ENCODE measurements around the gene ELF3.
"Not testable (repeated sequence)": the region's sequence is repeated elsewhere in the genome, so short reads cannot be mapped to it uniquely, and the experiment has no call there.

Gene ELF3

DNA sequence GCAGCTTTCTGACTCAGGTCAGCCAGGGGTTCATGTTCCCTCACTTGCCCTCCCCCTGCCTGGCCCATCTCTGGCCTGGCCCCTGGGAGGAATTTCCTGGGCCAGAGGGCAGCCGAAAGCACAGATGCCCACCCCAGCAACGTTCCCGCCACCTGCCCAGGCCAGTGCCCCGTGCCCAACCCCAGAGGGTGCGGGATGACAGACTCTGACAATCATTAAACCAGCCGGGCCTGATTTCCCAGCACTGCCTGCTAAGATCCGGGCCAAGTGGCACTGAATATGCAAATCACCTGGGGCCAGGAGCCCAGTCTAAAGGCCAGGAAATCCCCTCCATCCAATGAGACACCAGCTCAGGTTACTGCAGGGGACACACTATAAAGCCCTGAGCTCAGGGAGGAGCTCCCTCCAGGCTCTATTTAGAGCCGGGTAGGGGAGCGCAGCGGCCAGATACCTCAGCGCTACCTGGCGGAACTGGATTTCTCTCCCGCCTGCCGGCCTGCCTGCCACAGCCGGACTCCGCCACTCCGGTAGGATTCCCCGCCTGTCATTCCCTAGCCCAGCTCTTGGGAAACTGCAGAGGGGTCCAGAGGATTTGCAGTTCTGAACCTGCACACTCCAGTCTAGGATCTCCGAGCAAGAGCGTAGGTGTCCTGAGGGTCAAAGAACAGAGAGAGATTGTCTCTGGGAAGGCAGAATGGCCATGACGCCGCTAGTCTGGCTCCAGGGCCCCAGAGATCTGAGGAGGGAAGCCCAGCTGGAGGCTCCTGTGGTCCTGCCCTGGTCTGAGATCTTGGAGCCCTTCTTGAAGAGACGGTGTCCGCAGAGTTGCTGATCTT, at the start of gene ELF3:
TSS of gene ELF3 (plus strand) at position 408 of the 836 bp plus-strand sequence. CDS start 550 bp downstream, outside the sequence.
- H3K4me3 ChIP-seq (ENCODE audit: low read depth, low read length) = peak within 1 kb of the TSS; percentile 82
- H3K9ac ChIP-seq (ENCODE audit: low read depth, low read length) = peak within 1 kb of the TSS; percentile 70
- H3K36me3 ChIP-seq (ENCODE audit: control insufficient read depth, insufficient read depth, low read length) = peaks cover 37% of the 10 kb centered on the region
- H3K9me3 ChIP-seq (ENCODE audit: control insufficient read depth, insufficient read depth, low read length) = no peaks in the 10 kb centered on the region
- no peaks in the 10 kb centered on the region for H3K27me3 ChIP-seq (ENCODE audit: control insufficient read depth, insufficient read depth, low read length)
- peaks cover 39% of the 10 kb centered on the region for H3K4me1 ChIP-seq (ENCODE audit: control insufficient read depth, insufficient read depth, low read length)

DNA sequence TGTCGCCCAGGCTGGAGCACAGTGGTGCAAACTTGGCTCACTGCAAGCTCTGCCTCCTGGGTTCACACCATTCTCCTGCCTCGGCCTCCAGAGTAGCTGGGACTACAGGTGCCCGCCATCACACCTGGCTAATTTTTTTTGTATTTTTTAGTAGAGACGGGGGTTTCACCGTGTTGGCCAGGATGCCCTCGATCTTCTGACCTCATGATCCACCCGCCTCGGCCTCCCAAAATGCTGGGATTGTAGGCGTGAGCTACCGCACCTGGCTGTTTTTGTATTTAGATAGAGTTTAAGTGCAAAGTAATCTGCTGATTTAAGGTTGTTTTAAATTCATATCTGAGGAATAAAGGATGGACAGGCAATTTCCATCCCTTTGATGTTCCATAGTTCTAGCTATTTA, 48.0 kb upstream of the ELF3 start:
- H3K27me3 ChIP-seq (ENCODE audit: control insufficient read depth, insufficient read depth, low read length); H3K4me3 ChIP-seq (ENCODE audit: low read depth, low read length); H3K9me3 ChIP-seq (ENCODE audit: control insufficient read depth, insufficient read depth, low read length); H3K4me1 ChIP-seq (ENCODE audit: control insufficient read depth, insufficient read depth, low read length); H3K9ac ChIP-seq (ENCODE audit: low read depth, low read length): not testable (repeated sequence)
- H3K36me3 ChIP-seq (ENCODE audit: control insufficient read depth, insufficient read depth, low read length) = peaks cover 49% of the 10 kb centered on the region

DNA sequence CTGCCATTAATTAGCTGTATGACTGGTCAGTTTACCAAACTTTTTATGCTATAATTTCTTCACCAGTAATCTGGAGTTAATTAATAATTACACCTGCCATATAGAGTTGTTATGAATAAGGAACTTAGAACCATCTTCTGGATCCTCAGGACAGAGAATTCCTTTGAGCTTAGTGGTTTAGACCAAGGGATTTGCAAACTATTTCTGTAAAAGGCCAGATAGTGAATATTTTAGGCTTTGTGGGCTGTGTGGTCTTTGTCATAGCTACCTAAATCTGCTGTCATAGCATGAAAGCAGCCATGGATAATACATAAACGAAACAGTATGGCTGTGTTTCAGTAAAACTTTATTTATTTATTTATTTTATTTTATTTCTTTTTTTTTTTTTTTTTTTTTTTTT, 46.1 kb upstream of the ELF3 start:
- no peaks in the 10 kb centered on the region for H3K27me3 ChIP-seq (ENCODE audit: control insufficient read depth, insufficient read depth, low read length)
- no peaks in the 10 kb centered on the region for H3K9me3 ChIP-seq (ENCODE audit: control insufficient read depth, insufficient read depth, low read length)
- peaks cover 43% of the 10 kb centered on the region for H3K36me3 ChIP-seq (ENCODE audit: control insufficient read depth, insufficient read depth, low read length)

DNA sequence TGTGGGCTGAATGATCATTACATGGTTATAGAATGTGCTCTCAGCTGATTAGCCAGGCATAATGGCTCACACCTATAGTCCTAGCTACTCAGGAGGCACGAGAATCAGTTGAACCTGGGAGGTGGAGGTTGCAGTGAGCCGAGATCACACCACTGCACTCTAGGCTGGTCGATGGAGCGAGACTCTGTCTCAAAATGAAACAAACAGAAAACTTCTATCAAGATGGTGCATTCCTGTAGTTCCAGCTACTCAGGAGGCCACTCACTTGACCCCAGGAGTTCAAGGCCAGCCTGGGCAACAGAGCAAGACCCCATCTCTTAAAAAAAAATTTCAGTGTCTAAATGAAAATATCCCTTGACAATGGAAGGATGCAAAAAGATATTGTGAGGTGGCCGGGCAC, 44.2 kb upstream of the ELF3 start:
- Histone ChIP-seq H3K4me1 (ENCODE audit: control insufficient read depth, insufficient read depth, low read length) (no peaks in the 10 kb centered on the region), H3K36me3 (ENCODE audit: control insufficient read depth, insufficient read depth, low read length) (peaks cover 46% of the 10 kb centered on the region), H3K4me3 (ENCODE audit: low read depth, low read length) (no peak overlapping the region), H3K9ac (ENCODE audit: low read depth, low read length) (no peak overlapping the region), H3K9me3 (ENCODE audit: control insufficient read depth, insufficient read depth, low read length) (no peaks in the 10 kb centered on the region), H3K27me3 (ENCODE audit: control insufficient read depth, insufficient read depth, low read length) (no peaks in the 10 kb centered on the region)

More for the DNA sequence above, 46.1 kb upstream of the ELF3 start:
- Histone ChIP-seq H3K9ac (ENCODE audit: low read depth, low read length) (no peak overlapping the region), H3K4me3 (ENCODE audit: low read depth, low read length) (no peak overlapping the region), H3K4me1 (ENCODE audit: control insufficient read depth, insufficient read depth, low read length) (no peaks in the 10 kb centered on the region)

DNA sequence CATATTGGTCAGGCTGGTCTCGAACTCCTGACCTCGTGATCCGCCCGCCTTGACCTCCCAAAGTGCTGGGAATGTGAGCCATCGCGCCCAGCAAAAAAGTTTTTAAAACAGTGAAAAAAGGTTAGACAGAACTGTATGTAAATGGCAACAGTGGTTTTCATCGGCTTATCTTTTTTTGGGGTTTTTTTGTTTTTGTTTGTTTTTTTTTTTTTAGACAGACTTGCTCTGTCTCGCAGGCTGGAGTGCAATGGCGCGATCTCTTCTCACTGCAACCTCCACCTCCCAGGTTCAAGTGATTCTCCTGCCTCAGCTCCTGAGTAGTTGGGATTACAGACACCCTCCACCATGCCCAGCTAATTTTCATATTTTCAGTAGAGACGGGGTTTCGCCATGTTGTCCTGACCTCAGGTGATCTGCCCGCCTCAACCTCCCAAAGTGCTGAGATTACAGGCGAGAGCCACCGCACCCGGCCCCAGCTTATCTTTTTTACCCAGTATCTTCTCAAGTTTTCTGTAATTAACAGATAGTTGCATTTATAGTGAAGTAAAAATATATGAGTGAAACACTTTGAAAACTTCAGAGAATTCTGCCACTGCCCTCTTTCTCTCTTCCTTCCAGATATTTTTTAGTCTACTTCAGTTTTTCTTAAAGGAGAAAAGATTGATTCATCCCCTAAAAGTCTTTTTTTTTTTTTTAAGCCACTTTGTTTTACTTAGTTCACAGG, 42.0 kb upstream of the ELF3 start:
- H3K4me3 ChIP-seq (ENCODE audit: low read depth, low read length) = no peak overlapping the region
- H3K9me3 ChIP-seq (ENCODE audit: control insufficient read depth, insufficient read depth, low read length) = no peaks in the 10 kb centered on the region
- no peaks in the 10 kb centered on the region for H3K4me1 ChIP-seq (ENCODE audit: control insufficient read depth, insufficient read depth, low read length)
- no peaks in the 10 kb centered on the region for H3K27me3 ChIP-seq (ENCODE audit: control insufficient read depth, insufficient read depth, low read length)
- H3K9ac ChIP-seq (ENCODE audit: low read depth, low read length) = no peak overlapping the region
- peaks cover 31% of the 10 kb centered on the region for H3K36me3 ChIP-seq (ENCODE audit: control insufficient read depth, insufficient read depth, low read length)

DNA sequence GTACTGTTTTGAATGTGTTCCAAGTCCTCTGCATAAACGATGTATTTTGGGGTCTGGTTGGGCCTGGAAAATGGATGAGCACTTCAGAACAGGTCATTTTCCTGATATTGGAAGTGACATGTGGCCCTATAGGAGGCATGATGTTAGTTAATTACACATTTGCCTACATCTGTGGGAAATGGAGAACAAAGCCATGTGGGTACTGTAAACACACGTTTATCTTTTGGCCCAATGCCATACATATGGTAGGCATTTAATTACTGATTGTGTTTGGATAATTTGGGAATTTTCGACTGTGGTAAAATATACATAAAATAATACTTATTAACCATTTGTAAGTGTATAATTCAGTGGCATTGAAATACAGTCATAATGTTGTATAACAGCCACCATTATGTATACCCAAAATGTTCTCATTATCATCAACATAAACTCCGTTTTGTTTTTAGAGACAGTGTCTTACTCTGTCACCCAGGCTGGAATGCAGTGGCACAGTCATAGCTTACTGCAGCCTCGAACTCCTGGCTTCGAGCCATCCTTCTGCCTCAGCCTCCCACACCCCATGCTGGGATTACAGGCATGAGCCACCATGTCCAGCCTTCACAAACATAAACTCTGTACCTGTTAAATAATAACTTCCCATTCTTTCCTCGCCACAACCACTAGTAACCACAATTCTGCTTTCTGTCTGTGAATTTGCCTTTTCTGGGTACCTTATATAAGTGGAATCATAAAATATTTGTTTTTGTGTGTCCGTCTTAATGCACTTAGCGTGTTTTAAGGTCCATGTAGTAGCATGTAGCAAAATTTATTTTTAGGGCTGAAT, 39.8 kb upstream of the ELF3 start:
- no peaks in the 10 kb centered on the region for H3K9me3 ChIP-seq (ENCODE audit: control insufficient read depth, insufficient read depth, low read length)
- H3K4me3 ChIP-seq (ENCODE audit: low read depth, low read length) = no peak overlapping the region
- peaks cover 24% of the 10 kb centered on the region for H3K36me3 ChIP-seq (ENCODE audit: control insufficient read depth, insufficient read depth, low read length)
- no peaks in the 10 kb centered on the region for H3K4me1 ChIP-seq (ENCODE audit: control insufficient read depth, insufficient read depth, low read length)
- H3K27me3 ChIP-seq (ENCODE audit: control insufficient read depth, insufficient read depth, low read length) = no peaks in the 10 kb centered on the region
- H3K9ac ChIP-seq (ENCODE audit: low read depth, low read length) = no peak overlapping the region

DNA sequence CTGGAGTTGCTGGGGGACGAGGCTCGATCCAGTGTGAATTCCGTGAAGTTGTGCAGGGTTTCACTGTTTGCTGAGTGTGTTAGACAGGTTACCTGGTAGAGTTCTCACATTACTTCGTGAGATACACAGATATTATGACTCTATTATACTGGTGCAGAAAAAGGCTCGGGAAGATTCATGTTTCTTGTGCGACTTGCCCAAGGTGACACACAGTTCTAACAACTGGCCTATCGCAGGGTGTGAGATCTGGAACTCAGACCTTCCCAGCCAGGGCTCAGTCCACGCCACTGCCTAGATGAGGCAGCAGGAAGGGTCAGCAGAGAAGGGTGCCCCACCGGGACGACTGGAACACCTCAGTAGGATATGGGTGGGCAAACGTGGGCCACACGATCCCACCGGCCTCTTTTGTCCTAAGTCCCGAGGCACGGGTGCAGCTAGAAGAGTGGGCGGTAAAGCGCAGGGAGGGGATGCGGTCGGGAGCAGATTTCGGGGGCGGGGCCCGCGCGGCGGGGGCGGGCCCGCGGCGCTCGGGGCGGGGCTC, 28.2 kb upstream of the ELF3 start:
- peak overlapping the region; percentile 39 for H3K9ac ChIP-seq (ENCODE audit: low read depth, low read length)
- H3K27me3 ChIP-seq (ENCODE audit: control insufficient read depth, insufficient read depth, low read length) = peaks cover 12% of the 10 kb centered on the region
- no peaks in the 10 kb centered on the region for H3K36me3 ChIP-seq (ENCODE audit: control insufficient read depth, insufficient read depth, low read length)
- no peaks in the 10 kb centered on the region for H3K9me3 ChIP-seq (ENCODE audit: control insufficient read depth, insufficient read depth, low read length)
- peak overlapping the region; percentile 97 for H3K4me3 ChIP-seq (ENCODE audit: low read depth, low read length)
- H3K4me1 ChIP-seq (ENCODE audit: control insufficient read depth, insufficient read depth, low read length) = peaks cover 8% of the 10 kb centered on the region

DNA sequence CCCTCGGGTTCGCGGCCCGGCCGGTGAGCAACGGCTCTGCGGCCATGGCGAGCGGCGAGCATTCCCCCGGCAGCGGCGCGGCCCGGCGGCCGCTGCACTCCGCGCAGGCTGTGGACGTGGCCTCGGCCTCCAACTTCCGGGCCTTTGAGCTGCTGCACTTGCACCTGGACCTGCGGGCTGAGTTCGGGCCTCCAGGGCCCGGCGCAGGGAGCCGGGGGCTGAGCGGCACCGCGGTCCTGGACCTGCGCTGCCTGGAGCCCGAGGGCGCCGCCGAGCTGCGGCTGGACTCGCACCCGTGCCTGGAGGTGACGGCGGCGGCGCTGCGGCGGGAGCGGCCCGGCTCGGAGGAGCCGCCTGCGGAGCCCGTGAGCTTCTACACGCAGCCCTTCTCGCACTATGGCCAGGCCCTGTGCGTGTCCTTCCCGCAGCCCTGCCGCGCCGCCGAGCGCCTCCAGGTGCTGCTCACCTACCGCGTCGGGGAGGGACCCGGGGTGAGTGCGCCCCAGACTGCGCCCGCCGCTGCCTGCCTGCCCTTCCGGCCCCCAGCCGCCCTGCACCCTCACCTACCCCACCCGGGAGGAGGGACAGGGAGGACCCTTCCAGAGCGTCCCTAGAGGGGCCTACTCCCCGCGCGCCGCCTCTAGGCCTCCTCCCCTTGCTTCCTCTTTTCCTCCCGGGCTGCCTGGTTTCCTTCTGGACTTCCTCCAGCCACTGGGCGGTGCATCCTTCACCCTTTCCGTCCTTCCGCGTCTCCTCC, 27.6 kb upstream of the ELF3 start, which contains the start of gene RNPEP:
TSS of gene RNPEP (plus strand) at position 26 of the 757 bp plus-strand sequence. CDS start at position 45, 19 bp downstream.
- H3K36me3 ChIP-seq (ENCODE audit: control insufficient read depth, insufficient read depth, low read length) = no peaks in the 10 kb centered on the region
- no peaks in the 10 kb centered on the region for H3K9me3 ChIP-seq (ENCODE audit: control insufficient read depth, insufficient read depth, low read length)
- H3K27me3 ChIP-seq (ENCODE audit: control insufficient read depth, insufficient read depth, low read length) = peaks cover 12% of the 10 kb centered on the region
- peak within 1 kb of the TSS; percentile 97 for H3K4me3 ChIP-seq (ENCODE audit: low read depth, low read length)
- H3K4me1 ChIP-seq (ENCODE audit: control insufficient read depth, insufficient read depth, low read length) = peaks cover 8% of the 10 kb centered on the region
- H3K9ac ChIP-seq (ENCODE audit: low read depth, low read length) = peak within 1 kb of the TSS; percentile 76

DNA sequence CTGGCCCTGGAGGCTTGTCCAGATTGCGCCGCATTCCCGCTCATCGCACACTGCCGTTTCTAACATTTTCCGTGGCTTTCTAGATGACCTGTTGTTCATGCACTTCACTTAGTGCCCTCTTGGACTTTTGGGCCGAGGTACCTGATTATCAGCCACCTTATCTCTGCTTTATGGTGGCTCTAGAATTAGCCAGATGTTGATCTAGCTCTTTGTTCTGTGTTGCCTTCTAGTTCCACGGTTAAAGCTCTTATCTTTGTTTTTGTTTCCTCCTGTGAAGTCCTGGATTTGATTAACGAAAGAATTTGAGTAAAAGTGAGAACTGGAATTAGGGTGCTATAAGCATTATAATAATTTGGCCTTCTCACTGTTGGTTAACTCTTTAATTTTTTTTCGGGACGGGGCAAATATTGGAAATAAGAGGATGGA, 27.0 kb upstream of the ELF3 start:
- Histone ChIP-seq H3K4me1 (ENCODE audit: control insufficient read depth, insufficient read depth, low read length) (peaks cover 8% of the 10 kb centered on the region), H3K9me3 (ENCODE audit: control insufficient read depth, insufficient read depth, low read length) (no peaks in the 10 kb centered on the region), H3K4me3 (ENCODE audit: low read depth, low read length) (peak overlapping the region; percentile 97), H3K27me3 (ENCODE audit: control insufficient read depth, insufficient read depth, low read length) (peaks cover 12% of the 10 kb centered on the region), H3K9ac (ENCODE audit: low read depth, low read length) (peak overlapping the region; percentile 76), H3K36me3 (ENCODE audit: control insufficient read depth, insufficient read depth, low read length) (no peaks in the 10 kb centered on the region)

DNA sequence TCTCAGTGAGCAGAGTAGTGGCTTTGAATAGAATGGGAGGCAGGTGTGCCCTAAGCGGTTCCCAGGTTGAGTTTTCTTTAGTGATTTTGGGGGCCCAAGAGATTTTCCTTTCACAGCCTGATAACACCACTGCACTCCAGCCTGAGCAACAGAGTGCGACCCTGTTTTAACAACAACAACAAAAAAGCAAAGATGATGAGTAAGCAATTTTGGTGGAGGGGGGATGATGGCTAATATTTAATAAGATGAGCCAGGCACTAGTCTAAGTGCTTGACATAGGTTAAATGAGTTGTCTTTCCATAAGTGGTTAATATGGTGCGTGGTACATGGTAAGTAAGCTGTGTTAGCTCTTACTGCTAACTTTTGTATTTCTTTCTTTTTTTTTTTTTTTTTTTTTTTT, 25.9 kb upstream of the ELF3 start:
- Histone ChIP-seq H3K4me1 (ENCODE audit: control insufficient read depth, insufficient read depth, low read length) (peaks cover 8% of the 10 kb centered on the region), H3K36me3 (ENCODE audit: control insufficient read depth, insufficient read depth, low read length) (peaks cover 8% of the 10 kb centered on the region), H3K9me3 (ENCODE audit: control insufficient read depth, insufficient read depth, low read length) (no peaks in the 10 kb centered on the region), H3K27me3 (ENCODE audit: control insufficient read depth, insufficient read depth, low read length) (peaks cover 12% of the 10 kb centered on the region), H3K9ac (ENCODE audit: low read depth, low read length) (no peak overlapping the region), H3K4me3 (ENCODE audit: low read depth, low read length) (peak overlapping the region; percentile 16)

All from iPS-15b (cell line).